CD14-positive monocyte (primary cell): ENCODE measurements around the gene RGS14. TPM values are rescaled to one million over a fixed set of nuclear protein-coding genes. Genes with fewer than 3 reads are reported as not detected.

Experiments used
- DNase-seq, 3 donors: peaks; one replicate each; pipeline ENCODE4 v3.0.0-alpha.2; 2011 to 2022
- H2AFZ ChIP-seq: 2 replicates; pipeline ENCODE4 v1.6.0; 2012; ENCODE audit warnings: mild to moderate bottlenecking, low read depth, low read length, inconsistent platforms; ENCODE audit not compliant: insufficient read depth, poor library complexity, severe bottlenecking
- H3K27ac ChIP-seq, 2 donors: 1 replicate in 1 of 2; 2 replicates in 1 of 2; pipeline ENCODE4 v1.5.1; 2012 to 2013; ENCODE audit warnings: low read length in 2 of 2, control low read depth in 1 of 2, inconsistent platforms in 1 of 2, low read depth in 1 of 2, mild to moderate bottlenecking in 1 of 2
- H3K27me3 ChIP-seq, 2 donors: one replicate each; pipeline versions ENCODE4 v1.6.0 to v1.6.1; 2011 to 2013; ENCODE audit warnings: low read length in 2 of 2; ENCODE audit not compliant: control insufficient read depth in 2 of 2, insufficient read depth in 2 of 2
- H3K36me3 ChIP-seq, 2 donors: replicated peaks in 1 of 2; 1 replicate in 1 of 2; 2 replicates in 1 of 2; pipeline versions ENCODE4 v1.5.1 to v1.6.1; 2012 to 2013; ENCODE audit warnings: low read length in 2 of 2, control low read depth in 1 of 2, inconsistent platforms in 1 of 2, mild to moderate bottlenecking in 1 of 2; ENCODE audit not compliant: insufficient read depth in 2 of 2, control insufficient read depth in 1 of 2
- H3K4me1 ChIP-seq, 2 donors: 1 replicate in 1 of 2; 2 replicates in 1 of 2; pipeline versions ENCODE4 v1.5.1 to v1.6.1; 2012 to 2013; ENCODE audit warnings: low read length in 2 of 2, control low read depth in 1 of 2, inconsistent platforms in 1 of 2, mild to moderate bottlenecking in 1 of 2, moderate library complexity in 1 of 2; ENCODE audit not compliant: insufficient read depth in 2 of 2, control insufficient read depth in 1 of 2
- H3K4me2 ChIP-seq: replicated peaks from 2 replicates; pipeline ENCODE3; 2012; ENCODE audit warnings: low read length, moderate library complexity, mild to moderate bottlenecking; ENCODE audit not compliant: poor library complexity, severe bottlenecking; ENCODE audit errors: extremely low read depth
- H3K4me3 ChIP-seq, 3 experiments: fragments of 200-600 bp in 1 of 3; sonication (generic) in 1 of 3; replicated peaks in 1 of 3; 1 replicate in 2 of 3; 2 replicates in 1 of 3; pipeline ENCODE4 v1.5.1; 2011 to 2013; ENCODE audit warnings: low read length in 3 of 3, mild to moderate bottlenecking in 3 of 3, control low read depth in 2 of 3, low read depth in 2 of 3, inconsistent platforms in 1 of 3, moderate library complexity in 1 of 3
- H3K79me2 ChIP-seq: 2 replicates; pipeline ENCODE4 v1.6.0; 2012; ENCODE audit warnings: mild to moderate bottlenecking, control low read depth, inconsistent platforms, low read length, moderate library complexity; ENCODE audit not compliant: insufficient read depth
- H3K9ac ChIP-seq: 2 replicates; pipeline ENCODE4 v1.6.0; 2017; ENCODE audit warnings: low read length, mild to moderate bottlenecking; ENCODE audit not compliant: insufficient read depth, poor library complexity, severe bottlenecking
- H3K9me3 ChIP-seq, 2 donors: replicated peaks in 1 of 2; 1 replicate in 1 of 2; 2 replicates in 1 of 2; pipeline versions ENCODE4 v1.5.1 to v1.6.1; 2012 to 2013; ENCODE audit warnings: low read length in 2 of 2, control low read depth in 1 of 2; ENCODE audit not compliant: control insufficient read depth in 1 of 2, insufficient read depth in 1 of 2
- H4K20me1 ChIP-seq: 2 replicates; pipeline ENCODE4 v1.6.0; 2012; ENCODE audit warnings: mild to moderate bottlenecking, low read length, control low read depth, moderate library complexity; ENCODE audit not compliant: insufficient read depth
- H3K27ac Mint-ChIP-seq, 7 donors: one replicate each; pipeline ENCODE4 v1.8.0; 2020; ENCODE audit warnings: mild to moderate bottlenecking in 7 of 7, mixed read lengths in 7 of 7, moderate library complexity in 6 of 7, inconsistent platforms in 2 of 7
- H3K27me3 Mint-ChIP-seq, 3 donors: one replicate each; pipeline ENCODE4 v1.8.0; 2021 to 2022; ENCODE audit warnings: low read depth in 3 of 3, mild to moderate bottlenecking in 3 of 3, mixed read lengths in 3 of 3, moderate library complexity in 3 of 3, inconsistent platforms in 1 of 3
- H3K36me3 Mint-ChIP-seq, 2 donors: one replicate each; pipeline ENCODE4 v1.8.0; 2020; ENCODE audit warnings: mixed read lengths in 2 of 2, inconsistent platforms in 1 of 2, mild to moderate bottlenecking in 1 of 2
- H3K4me1 Mint-ChIP-seq: one replicate; pipeline ENCODE4 v1.8.0; 2020; ENCODE audit warnings: mild to moderate bottlenecking, mixed read lengths
- H3K4me3 Mint-ChIP-seq, 2 donors: one replicate each; pipeline ENCODE4 v1.8.0; 2020; ENCODE audit warnings: mild to moderate bottlenecking in 2 of 2, mixed read lengths in 2 of 2, moderate library complexity in 1 of 2
- H3K9me3 Mint-ChIP-seq, 7 donors: one replicate each; pipeline ENCODE4 v1.8.0; 2020 to 2022; ENCODE audit warnings: mixed read lengths in 7 of 7, mild to moderate bottlenecking in 6 of 7, moderate library complexity in 6 of 7, inconsistent platforms in 2 of 7
- WGBS: methylation state at CpG from one replicate; pipeline ENCODE4 v1.1.5; 2013; ENCODE audit warnings: missing lambda C conversion rate; ENCODE audit not compliant: insufficient coverage; 5-methylcytosine and 5-hydroxymethylcytosine counted together
- intact Hi-C, 2 donors: fragments of 100-400 bp; cut with micrococcal nuclease; formaldehyde crosslinking; loops; one replicate each; pipeline versions ENCODE4 v1.15.0 to v1.15.1; 2023
- polyA plus RNA-seq, 3 donors: library from polyadenylated mRNA; depleted of rRNA in 1 of 3; unstranded in 2 of 3; stranded (reverse) in 1 of 3; fragments of 300-500 nt in 2 of 3; fragments of >200 nt in 1 of 3; fragmentation: Illumina TruSeq in 2 of 3; gene quantifications; 1 replicate in 2 of 3; 2 replicates in 1 of 3; pipeline ENCODE4 v1.2.3, GENCODE V29; 2012 to 2021
- TF ChIP-seq, protein P1 (sequence below): fragments of 200-600 bp; IDR thresholded peaks from one replicate; pipeline ENCODE4 v1.8.0; 2022; ENCODE audit warnings: antibody characterized with exemption, mild to moderate bottlenecking

The RGS14 gene
- polyA plus RNA-seq, 3 donors: 35.4 to 186 (median 43.5) TPM

DNA sequence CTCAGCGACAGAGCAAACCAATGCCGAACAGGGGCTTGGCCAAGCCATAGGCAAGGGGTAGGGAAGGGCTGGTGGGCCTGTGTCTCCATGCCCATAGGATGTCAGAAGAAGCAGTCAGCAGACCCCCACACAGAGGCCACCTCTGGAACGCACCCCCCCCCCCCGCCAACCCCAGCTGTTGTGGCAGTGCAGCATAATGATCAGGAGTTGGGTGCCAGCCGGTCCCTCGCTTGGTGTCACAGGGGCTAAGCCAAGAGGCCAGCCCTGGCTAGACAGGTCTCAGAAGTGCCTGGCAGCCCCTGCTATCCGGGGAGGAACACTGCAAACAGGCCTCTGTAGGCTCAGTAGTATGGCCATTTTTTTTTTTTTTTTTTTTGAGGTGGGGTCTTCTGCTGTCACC is 42.3 kb upstream of the RGS14 start:
- H2AFZ ChIP-seq: no peak overlapping the region
- no peak overlapping the region for H3K4me3 ChIP-seq
- peaks cover 34 to 47% of the 10 kb centered on the region in 2 donors for H3K4me1 ChIP-seq
- WGBS: 97% methylated on average over 6 of the region's 7 CpGs
- no peak for DNase-seq
- no peaks in the 10 kb centered on the region for H3K36me3 ChIP-seq
- H3K4me2 ChIP-seq: no peak overlapping the region
- Mint-ChIP-seq H3K9me3 (peaks cover 7 to 12% (median 10%) of the 10 kb centered on the region in 7 donors), H3K36me3 (peaks cover 16 to 38% of the 10 kb centered on the region in 2 donors), H3K4me3 (no peak overlapping the region), H3K4me1 (peaks cover 43% of the 10 kb centered on the region), H3K27ac (no peak overlapping the region), H3K27me3 (peaks cover 0 to 4% (median 2%) of the 10 kb centered on the region in 3 donors)
- no peak overlapping the region for H3K9ac ChIP-seq
- no peak overlapping the region for H3K27ac ChIP-seq
- intact Hi-C loops: loop anchor here (10.0 kb wide), 2 partner anchors 189 to 279 kb away; partner anchors contain the start of genes DOK3 (in 1 of the 2) and TMED9 (in 1 of the 2)
- peaks cover 4 to 8% of the 10 kb centered on the region in 2 donors for H3K9me3 ChIP-seq
- no peaks in the 10 kb centered on the region for H3K27me3 ChIP-seq
- peaks cover 46% of the 10 kb centered on the region for H4K20me1 ChIP-seq
- peaks cover 44% of the 10 kb centered on the region for H3K79me2 ChIP-seq
- TF ChIP-seq, protein P1, sequence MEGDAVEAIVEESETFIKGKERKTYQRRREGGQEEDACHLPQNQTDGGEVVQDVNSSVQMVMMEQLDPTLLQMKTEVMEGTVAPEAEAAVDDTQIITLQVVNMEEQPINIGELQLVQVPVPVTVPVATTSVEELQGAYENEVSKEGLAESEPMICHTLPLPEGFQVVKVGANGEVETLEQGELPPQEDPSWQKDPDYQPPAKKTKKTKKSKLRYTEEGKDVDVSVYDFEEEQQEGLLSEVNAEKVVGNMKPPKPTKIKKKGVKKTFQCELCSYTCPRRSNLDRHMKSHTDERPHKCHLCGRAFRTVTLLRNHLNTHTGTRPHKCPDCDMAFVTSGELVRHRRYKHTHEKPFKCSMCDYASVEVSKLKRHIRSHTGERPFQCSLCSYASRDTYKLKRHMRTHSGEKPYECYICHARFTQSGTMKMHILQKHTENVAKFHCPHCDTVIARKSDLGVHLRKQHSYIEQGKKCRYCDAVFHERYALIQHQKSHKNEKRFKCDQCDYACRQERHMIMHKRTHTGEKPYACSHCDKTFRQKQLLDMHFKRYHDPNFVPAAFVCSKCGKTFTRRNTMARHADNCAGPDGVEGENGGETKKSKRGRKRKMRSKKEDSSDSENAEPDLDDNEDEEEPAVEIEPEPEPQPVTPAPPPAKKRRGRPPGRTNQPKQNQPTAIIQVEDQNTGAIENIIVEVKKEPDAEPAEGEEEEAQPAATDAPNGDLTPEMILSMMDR: no peak

DNA sequence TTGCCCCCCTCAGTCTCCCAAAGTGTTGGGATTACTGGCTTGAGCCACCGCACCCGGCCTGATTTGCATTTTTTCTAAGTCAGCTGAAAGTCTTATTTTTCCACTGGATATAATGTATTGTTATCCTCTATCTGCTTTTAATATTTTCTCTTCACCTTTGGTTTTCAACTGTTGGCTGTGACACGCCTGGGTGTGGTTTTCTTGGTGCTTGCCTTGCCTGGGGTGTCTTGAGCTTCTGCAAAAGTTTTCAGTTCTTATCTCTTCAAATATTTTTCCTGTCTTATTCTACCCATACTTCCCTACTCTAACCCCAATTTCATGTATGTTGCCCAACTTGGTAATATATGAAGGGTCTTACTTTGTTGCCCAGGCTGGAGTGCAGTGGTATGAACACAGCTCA is 41.7 kb upstream of the RGS14 start:
- Histone ChIP-seq H3K27ac (no peak overlapping the region), H3K79me2 (peaks cover 38% of the 10 kb centered on the region), H3K9me3 (peaks cover 4 to 8% of the 10 kb centered on the region in 2 donors), H3K4me3 (no peak overlapping the region), H3K9ac (no peak overlapping the region), H3K4me1 (peaks cover 34 to 47% of the 10 kb centered on the region in 2 donors), H2AFZ (no peak overlapping the region), H3K27me3 (no peaks in the 10 kb centered on the region), H3K36me3 (no peaks in the 10 kb centered on the region), H3K4me2 (no peak overlapping the region), H4K20me1 (peaks cover 45% of the 10 kb centered on the region)
- Mint-ChIP-seq H3K36me3 (peaks cover 16 to 38% of the 10 kb centered on the region in 2 donors), H3K4me3 (no peak overlapping the region), H3K9me3 (peaks cover 7 to 12% (median 10%) of the 10 kb centered on the region in 7 donors), H3K27me3 (peaks cover 0 to 4% (median 2%) of the 10 kb centered on the region in 3 donors), H3K4me1 (peaks cover 43% of the 10 kb centered on the region), H3K27ac (peak overlapping the region in 1 of 7 donors; percentile 30)
- TF ChIP-seq, protein P1: no peak
- intact Hi-C loops: loop anchor here (10.0 kb wide), 2 partner anchors 189 to 279 kb away; partner anchors contain the start of genes DOK3 (in 1 of the 2) and TMED9 (in 1 of the 2)
- DNase-seq: no peak
- WGBS: no CpG with 5 or more reads among the region's 3 CpGs
